NCI-H2107 treated with DMSO at 0.1 percent for 48 hours (cell line): Measurements from ENCODE around the gene B4GALNT2.
A peak's percentile ranks its signal among the peaks of the same experiment; 100 is the strongest.
"Not testable (repeated sequence)": the region's sequence is repeated elsewhere in the genome, so short reads cannot be mapped to it uniquely, and the experiment has no call there.

Experiments used
- DNase-seq: peaks from one replicate; lab custom pipeline; 2025; ENCODE audit not compliant: unreplicated experiment; lab: John Stamatoyannopoulos, UW

B4GALNT2 gene

DNA sequence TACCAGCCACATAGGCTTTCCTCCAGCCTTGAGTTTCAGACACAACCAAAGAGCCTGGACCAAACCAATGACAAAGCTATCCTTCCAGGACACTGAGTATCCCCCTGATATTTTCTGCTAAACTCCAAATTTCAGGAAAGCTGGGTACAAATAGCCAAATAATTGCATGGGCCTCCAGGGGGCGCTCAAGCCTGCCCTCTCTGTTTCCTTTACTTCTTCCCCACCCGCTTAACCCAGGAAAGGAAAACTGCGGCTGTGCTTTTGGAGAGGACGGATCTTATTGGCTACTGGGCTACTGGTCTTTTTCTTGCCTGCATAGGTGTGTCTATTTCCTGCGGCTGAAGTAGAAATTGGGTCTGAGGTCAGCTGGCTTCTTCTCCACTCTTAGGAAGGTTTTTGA is 47.7 kb downstream of the B4GALNT2 start:
- DNase-seq, result no peak

DNA sequence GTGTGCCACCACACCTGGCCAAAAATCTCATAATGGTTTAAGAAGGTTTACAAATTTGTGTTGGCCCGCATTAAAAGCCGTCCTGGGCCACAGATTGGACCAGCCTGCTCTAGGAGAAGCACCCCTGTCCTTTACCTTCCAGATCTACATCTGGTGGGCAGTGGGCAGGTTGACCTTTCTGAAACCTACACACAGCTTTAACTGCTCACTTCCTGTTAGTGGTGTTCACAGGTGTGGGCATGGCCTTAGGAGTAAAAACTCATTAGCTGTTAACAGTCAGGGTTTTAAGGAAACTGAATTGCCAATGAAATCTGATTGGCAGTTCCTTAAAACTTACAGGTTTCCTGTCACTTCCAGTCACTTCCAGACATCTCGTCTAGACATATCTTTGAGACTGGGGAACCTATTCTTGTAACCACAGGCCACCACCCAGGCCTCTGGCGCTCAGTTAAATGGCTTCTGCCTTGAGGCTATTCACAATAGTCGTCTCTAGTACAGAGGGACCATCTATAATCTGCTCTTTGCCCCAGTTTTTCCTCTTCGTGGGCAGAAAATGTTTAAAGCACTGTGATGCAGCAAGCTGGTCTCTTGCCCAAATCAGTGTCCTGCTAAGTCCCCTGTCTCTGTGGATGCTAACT is 48.5 kb downstream of the B4GALNT2 start:
- no peak for DNase-seq

DNA sequence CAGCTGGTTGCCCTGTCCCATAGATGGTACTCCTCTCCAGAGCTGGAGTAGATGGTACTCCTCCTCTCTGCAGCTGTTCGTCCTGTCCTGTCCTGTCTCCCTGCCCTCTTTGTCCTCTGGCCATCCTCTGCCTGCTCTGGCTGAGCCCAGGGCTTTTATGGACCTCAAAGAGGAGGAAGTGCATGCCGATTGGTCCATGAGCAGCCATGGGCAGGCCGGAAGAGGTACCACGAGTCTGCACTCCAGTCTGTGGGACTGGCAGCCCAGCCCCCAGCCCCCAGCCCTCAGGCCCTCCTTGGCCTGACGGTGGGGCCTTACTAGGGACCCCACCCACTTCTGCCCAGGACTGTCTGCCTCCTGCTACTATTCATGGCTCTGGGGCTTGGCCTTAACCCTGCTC is 50.8 kb downstream of the B4GALNT2 start:
- DNase-seq, result no peak

DNA sequence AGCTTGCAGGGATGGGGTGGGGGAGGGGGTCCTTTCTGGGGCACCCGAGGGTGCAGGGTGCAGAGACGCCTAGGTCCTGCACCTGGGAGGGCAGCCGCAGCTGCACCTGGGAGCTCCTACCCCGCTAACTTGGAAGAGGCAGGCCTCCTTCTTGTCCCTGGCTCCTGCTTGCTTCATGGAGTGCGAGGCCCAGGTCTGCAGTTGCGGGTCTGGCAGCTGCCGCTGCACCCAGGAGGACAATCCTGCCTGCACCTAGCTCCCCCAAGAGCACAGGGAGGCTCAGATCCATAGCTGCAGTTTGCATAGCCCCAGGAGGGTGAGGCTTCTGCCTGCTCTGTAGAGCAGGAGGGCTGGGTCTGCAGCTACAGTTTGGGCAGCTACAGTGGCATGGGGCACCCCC is 51.2 kb downstream of the B4GALNT2 start:
- DNase-seq, result no peak

DNA sequence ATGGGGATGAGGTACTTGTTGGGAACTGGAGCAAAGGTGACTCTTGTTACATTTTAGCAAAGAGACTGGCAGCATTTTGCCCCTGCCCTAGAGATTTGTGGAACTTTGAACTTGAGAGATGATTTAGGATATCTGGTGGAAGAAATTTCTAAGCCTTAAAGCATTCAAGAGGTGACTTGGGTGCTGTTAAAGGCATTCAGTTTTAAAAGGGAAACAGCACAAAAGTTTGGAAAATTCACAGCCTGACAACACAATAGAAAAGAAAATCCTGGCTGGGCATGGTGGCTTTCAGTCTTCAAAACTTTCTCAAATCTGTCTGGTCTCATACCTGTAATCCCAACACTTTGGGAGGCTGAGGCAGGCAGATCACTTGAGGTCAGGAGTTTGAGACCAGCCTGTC is 52.0 kb downstream of the B4GALNT2 start:
- DNase-seq, result not testable (repeated sequence)

DNA sequence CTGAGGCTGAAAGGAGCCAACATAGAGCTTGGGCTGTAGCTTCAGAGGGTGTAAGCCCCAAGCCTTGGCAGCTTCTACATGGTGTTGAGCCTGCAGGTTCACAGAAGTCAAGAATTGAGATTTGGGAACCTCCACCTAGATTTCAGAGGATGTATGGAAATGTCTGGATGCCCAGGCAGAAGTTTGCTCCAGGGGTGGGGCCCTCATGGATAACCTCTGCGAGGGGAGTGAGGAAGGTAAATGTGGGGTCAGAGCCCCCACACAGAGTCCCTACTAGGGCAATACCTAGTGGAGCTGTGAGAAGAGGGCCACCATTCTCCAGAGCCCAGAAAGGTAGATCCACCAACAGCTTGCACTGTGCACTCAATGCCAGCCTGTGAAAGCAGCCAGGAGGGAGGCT is 52.8 kb downstream of the B4GALNT2 start:
- DNase-seq, result not testable (repeated sequence)

DNA sequence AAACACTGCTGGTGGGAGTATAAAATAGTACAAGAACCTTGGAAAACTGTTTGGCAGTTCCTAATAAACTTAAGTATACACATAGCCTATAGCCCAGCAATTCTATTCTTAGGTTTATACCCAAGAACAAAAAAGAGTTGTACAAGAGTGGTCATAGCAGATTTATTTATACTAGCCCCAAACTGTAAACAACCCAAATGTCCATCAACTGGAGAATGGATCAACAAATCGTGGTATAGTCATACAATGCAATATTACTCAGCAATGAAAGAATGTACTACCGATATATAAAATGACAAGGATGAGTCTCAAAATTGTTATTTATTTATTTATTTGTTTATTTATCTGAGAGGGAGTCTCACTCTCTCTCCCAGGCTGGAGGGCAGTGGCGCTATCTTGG is 54.7 kb downstream of the B4GALNT2 start:
- no peak for DNase-seq

DNA sequence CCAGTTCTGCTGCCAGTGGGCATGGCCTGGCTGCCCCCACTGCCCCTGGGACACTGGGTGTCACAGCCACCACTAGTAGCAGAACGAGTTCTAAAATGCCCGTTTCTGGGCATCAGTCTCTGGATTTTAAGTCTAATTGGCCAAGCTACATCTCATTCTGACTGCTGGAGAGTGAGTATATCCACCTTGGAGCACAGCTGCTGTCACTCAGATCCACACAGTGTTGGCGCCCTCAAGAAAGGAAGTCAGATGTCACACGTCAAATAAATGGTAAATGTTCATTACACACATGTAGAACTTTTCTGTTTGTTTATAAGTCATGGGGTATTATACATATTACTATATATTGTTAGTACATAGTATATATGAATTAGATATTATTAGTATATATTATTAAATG is 58.4 kb downstream of the B4GALNT2 start:
- DNase-seq, result no peak

DNA sequence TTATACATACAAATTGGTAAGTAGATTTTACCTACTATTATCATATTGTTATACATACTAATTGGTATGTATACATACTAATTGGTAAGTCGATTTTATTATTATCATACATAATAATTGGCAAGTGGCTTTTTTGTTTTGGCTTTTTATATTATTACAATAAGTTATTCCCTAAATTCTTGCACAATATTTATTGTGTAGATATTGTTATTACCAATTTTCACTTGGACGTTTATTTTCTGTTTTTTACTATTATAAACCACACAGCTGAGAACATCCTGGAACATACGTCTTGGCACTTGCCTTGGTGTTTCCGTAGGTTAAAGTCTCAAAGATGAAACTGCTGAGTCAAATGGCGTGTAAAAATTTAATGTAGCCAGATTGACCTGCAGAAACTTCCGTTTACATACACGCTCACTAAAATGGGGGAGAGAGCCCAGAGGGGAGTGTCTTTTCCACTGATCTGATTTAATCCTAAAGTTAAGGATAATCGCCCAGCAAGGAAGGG is 58.9 kb downstream of the B4GALNT2 start:
- DNase-seq, result no peak

DNA sequence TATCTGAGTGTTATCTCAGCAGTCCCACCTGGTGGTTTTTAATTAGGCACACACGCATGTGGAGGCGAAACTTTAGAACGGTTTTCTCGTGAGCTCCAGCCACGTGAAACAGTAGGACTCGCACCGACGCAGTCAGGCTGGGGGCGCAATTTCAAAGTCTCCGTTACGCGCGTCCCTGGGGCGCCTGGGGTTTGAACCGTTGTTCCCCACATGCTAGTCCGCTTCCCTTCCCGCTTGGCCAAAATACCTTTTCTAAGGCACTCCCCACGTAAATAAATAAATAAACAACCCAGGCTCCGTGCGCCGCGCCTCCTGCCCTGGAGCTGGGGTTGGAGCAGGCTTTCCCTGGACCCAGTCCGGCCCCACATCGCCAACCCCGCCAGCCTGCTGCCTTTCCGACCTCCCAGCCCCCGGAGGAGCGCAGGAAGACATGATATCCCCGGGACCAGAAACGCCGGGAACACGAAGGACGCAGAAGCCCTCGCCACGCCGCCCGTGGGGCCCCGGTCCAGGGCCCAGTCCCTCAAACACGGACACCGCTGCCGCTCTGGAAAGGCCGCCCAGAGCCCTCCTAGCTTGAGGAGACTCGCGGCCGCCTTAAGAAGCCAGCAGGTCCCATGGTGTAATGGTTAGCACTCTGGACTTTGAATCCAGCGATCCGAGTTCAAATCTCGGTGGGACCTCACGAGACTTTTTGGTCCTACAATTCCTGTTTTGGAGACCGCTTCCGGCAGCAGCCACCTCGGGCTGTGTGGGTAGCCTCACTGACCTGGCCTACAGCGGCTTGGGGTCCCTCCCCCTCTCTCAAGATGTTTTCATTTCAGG is 59.6 kb downstream of the B4GALNT2 start:
- DNase-seq, result peak; percentile 63

DNA sequence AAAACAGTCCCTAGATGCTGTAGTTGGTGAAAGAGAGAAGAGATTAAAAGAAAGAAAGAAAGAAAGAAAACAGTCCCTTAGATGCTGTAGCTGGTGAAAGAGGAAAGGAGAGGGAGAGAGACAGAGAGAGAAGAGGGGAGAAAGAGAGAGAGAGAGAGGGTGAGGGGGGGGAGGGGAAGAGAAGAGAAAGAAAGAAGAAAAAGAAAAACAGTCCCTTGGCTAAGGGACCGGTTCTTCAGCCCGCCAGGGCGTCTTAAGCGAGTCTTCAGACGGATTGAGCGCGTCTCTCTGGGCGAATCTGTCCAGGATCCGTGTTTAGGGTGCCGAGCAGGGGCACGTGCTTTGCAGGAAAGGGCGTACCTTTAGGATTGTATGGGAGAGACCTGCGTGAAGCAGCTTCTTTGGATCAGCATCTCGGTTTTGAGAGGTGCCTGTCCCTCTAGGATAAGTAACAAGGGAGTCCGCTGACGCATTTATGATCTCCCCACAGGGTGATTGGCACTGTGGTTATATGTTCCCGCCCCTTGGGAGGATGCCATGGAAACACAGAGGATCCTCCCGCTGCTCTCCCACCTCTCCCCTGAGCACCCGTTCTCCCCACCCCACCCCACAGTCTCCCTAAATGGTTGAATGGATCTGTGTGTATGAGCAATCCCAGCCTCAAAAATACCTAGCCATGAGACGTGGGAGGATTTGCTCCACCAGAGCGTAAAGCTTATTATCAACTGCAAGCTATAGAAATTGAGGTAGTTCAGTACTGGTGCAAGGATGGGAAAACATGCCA is 61.1 kb downstream of the B4GALNT2 start:
- DNase-seq, result no peak

DNA sequence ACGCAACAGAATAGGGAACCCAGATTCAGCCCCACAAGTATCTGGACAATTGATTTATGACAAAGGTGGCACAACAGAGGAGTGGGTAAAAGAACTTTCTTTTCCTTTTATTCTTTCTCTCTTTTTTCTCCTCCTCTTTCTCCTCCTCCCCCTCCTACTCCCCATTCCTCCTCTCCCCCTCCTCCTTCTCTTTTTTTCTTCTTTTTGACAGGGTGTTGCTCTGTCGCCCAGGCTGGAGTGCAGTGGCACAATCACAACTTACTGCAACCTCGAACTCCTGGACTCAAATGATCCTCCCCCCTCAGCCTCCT is 61.7 kb downstream of the B4GALNT2 start:
- no peak for DNase-seq

DNA sequence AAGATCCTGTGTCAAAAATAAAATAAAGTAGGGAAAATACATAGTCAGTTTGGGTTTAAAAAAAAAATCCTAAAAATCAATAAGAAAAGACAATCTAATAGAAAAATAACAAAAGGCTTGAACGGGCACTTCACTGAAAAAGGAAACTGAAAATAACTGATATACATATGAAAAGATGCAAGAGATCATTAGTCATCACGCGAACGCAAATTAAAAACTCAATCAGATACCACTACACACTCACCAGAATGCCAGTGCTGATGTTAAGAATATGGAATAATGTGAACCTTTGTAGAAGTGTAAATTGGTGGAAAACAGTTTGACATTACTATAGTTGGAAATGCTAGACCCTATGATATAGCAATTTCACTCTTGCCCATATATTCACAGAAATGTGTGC is 63.2 kb downstream of the B4GALNT2 start:
- no peak for DNase-seq

DNA sequence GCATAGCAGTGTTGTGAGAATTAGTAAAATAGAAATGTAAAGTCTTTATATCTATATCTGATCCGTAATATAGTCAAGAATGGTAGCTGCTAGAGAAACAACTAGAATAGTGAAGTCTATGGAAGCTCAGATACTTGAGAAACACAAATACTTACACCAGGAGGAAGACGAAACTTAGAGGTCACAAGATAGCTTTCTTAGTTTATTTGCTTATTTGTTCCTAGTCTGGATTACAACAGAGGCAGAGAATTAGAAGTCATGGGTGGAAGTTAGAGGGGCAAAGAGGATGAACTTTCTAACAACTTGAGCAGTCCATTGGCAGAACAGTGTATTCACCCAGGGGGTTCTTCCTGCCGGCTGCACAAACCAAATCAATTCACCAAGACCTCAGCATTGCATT is 64.0 kb downstream of the B4GALNT2 start:
- DNase-seq, result no peak

DNA sequence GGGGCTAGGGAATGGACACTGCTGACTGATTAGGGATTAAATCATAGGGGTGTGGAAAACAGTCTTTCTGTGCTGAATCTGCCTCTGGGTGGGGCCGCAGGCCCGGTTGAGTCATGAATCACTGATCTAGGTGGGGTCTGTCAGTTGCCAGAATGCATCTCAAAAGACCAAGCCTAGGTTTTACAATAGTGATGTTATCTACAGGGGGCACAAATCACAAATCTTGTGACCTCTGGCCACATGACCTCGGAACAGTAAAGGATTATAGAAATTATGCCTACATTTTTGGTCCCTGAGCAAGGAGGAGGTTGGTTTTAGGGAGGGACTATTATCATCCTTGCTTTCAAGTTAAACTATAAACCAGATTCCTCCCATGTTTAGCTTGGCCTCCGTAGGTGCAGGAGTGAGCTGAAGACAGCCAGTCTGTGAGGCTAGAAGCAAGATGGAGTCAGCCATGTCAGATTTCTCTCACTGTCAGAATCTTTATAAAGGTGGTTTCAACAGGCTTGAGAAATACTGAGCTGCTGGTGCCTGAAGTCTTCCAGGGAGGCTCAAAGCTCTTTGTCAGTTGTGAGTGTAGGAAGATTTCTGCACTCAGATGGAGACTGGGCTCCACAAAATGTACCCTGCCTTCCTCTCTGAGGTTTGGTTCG is 64.9 kb downstream of the B4GALNT2 start:
- DNase-seq, result no peak

DNA sequence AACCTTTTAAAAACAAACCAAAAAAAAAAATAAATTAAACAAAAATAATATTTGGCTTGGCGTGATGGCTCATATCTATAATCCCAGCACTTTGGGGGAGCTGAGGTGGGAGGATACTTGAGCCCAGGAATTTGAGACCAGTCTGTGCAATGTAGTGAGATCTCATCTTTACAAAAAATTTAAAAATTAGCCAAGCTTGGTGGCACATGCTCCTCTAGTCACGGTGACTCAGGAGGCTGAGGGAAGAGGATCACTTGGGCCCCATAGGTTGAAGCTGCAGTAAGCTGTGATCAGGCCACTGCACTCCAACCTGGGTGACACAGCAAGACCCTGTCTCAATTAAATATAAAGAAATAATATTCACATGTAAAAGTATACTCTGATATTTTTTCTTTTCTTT is 65.6 kb downstream of the B4GALNT2 start:
- no peak for DNase-seq

DNA sequence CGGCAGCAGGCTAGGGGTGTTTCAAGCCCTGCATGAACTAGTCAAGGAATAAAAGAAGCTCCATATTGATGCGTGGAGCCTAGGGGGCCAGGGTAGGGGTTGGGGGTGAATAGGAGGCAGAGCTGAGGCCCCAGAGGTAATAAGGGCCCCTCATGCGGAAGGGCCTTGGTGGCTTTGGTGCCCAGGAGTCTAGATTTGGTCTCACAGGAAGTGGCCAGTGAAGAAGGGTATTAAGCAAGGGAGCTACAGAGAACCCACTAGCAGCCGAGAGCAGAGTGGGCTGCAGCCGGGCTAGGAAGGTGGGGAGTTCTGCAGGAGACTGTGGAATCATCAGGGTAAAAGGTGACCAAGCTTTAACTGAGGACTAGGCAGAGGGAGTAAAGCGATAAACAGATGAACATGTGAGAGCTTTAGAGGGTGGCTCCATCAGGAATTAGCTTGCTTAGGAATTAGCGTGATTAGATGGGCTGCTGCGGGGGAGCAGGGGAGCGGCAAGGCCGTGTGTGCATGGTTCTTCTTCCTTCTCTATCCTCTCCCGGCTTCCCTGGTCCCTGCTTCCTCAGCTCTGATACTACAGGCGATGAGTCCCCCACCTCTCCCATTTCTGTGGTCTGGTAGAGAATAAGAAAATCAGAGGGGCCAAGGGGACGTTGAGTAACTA is 68.0 kb downstream of the B4GALNT2 start:
- no peak for DNase-seq

DNA sequence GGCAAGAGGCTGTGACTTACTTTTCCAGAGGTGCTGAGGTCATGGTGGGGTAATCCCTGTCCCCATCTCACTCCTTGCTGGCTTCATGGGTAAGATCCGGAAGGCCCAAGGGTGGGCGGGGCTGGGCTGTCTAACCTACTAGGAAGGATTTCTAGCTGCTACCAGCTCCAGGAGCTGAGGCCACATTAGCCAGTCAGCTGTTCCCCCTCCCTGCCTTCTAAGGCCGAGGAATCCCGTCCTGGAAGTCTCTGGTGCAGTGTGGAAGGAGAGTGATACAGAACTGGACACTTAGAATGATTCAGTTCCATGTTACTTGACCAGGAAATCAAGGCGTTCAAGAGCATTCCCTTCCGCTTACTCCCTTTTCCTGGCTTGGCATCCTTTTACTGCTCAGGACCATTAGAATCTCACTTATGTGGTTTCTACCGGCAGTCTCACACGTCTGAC is 68.9 kb downstream of the B4GALNT2 start:
- no peak for DNase-seq

DNA sequence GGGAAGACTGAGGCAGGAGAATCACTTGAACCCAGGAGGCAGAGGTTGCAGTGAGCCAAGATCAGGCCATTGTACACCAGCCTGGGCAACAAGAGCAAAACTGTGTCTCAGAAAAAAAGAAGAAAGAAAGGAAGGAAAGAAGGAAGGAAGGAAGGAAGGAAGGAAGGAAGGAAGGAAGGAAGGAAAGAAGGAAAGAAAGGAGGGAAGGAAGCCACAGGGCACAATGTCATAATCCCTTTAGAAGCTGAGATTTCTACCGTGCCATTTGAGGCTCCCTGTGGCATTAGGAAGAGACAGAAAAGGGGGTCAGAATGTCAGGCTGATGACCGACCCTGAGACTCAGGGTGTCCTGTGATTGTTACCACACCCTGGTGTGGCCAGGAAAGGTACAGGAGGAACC is 71.2 kb downstream of the B4GALNT2 start:
- DNase-seq, result no peak

DNA sequence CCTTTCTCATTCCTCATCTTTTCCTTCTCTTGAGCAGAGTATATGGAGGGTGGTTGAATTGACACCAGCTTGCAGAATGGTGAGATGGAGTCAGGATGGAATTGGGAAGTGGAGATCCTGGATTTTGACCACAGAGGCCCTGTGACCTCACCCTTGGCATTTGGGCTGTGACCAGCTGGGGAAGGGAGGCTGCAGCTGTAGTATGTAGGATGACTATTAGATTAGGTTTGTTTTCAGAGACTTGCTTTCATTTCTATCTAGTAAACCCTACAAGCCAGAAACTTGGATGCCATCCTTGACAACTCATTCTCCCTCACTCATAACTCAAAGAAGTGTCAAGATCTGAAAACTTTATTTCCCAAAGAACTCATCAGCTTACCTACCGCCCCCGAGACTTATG is 71.9 kb downstream of the B4GALNT2 start:
- no peak for DNase-seq

DNA sequence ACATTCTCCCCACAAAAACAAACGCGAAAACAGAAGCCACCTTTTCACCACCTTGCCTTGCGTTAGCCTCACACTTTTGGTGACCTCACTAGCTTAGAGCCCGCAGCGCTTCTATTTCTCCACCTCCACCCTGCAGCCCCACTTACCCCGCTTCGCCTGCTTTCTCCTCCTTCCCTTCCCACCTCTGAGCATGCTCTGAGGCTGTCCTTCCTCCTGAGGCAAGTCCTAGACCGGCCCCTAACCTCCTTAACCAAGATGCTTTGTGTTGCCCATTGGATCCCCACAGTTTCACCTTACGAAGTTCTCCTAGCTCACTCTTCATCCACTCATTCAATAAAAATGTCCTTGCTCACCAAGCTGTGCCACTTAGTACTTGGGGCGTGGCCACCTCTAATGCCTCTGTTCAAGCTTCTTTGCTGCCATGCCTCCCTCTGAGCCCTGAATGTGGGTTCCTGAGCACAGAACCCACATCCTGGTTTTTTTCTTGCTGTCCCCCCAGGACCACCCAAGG is 76.5 kb downstream of the B4GALNT2 start:
- DNase-seq, result no peak
